Colonic mucosa (tissue), 4 donors: Measurements from ENCODE around the gene ZNF691. TPM values are rescaled to one million over a fixed set of nuclear protein-coding genes. Genes with fewer than 3 reads are reported as not detected.

Source experiments
- DNase-seq: peaks from one replicate; pipeline ENCODE4 v3.0.0-alpha.2; 2020
- H3K27ac ChIP-seq: fragments of 200-600 bp; one replicate; pipeline ENCODE4 v1.8.0; 2021
- H3K27me3 ChIP-seq: fragments of 200-600 bp; one replicate; pipeline ENCODE4 v1.8.0; 2021
- H3K36me3 ChIP-seq: fragments of 200-600 bp; one replicate; pipeline ENCODE4 v1.8.0; 2021
- H3K4me1 ChIP-seq: fragments of 200-600 bp; one replicate; pipeline ENCODE4 v1.8.0; 2021; ENCODE audit warnings: mild to moderate bottlenecking
- H3K4me3 ChIP-seq: fragments of 200-600 bp; one replicate; pipeline ENCODE4 v1.8.0; 2021
- H3K9ac ChIP-seq, 2 donors: one replicate each; pipeline ENCODE4 v1.7.0; 2013; ENCODE audit warnings: control low read depth in 2 of 2, low read depth in 2 of 2, low read length in 2 of 2
- H3K9me3 ChIP-seq: fragments of 200-600 bp; one replicate; pipeline ENCODE4 v1.8.0; 2021
- CTCF ChIP-seq: fragments of 200-600 bp; IDR thresholded peaks from one replicate; pipeline ENCODE4 v1.8.0; 2022; ENCODE audit warnings: antibody characterized with exemption, mild to moderate bottlenecking
- intact Hi-C: fragments of 100-400 bp; cut with DNase I; formaldehyde crosslinking; loops from one replicate; pipeline ENCODE4 v1.14.1; 2022
- total RNA-seq, 2 donors: library from RNA; stranded (reverse); fragmentation: NEBNext Ultra II Directional in 1 of 2; extraction: Animal tissue kit (Norgen Biotek cat#: 25700) in 1 of 2; gene quantifications; one replicate each; pipeline ENCODE4 v1.2.1, GENCODE V29; 2021
- donor health status: healthy.
- donor health status: DM: no; HTN: no; CAD: no.
- donor health status: DM: no; HTN: no; CAD: no.

ZNF691 gene
- 1 to 10 TPM; 5.1 to 6.2 TPM for total RNA-seq

GRCh38 chr1:42846257-42847110 lies at the start of gene ZNF691:
TSS of gene ZNF691 (plus strand) at chr1:42846613. CDS start at chr1:42849659, 3,046 bp downstream.
- peak within 1 kb of the TSS; percentile 66 for H3K27ac ChIP-seq
- DNase-seq, result peak; percentile 93
- H3K4me1 ChIP-seq, result peaks cover 4% of the 10 kb centered on the region
- intact Hi-C loops, result no loop called here
- H3K36me3 ChIP-seq, result no peaks in the 10 kb centered on the region
- H3K4me3 ChIP-seq, result peak within 1 kb of the TSS; percentile 99
- H3K9me3 ChIP-seq, result no peaks in the 10 kb centered on the region
- H3K27me3 ChIP-seq, result no peaks in the 10 kb centered on the region
- H3K9ac ChIP-seq, result peak within 1 kb of the TSS; percentile 80 to 90
- no peak for TF ChIP-seq CTCF

GRCh38 chr1:42797414-42797813 lies 49.0 kb upstream of the ZNF691 start:
- no peak overlapping the region for H3K27ac ChIP-seq
- no peaks in the 10 kb centered on the region for H3K27me3 ChIP-seq
- H3K36me3 ChIP-seq, result no peaks in the 10 kb centered on the region
- H3K9me3 ChIP-seq, result no peaks in the 10 kb centered on the region
- TF ChIP-seq CTCF, result no peak
- DNase-seq, result no peak
- H3K4me1 ChIP-seq, result no peaks in the 10 kb centered on the region
- intact Hi-C loops, result no loop called here
- no peak overlapping the region for H3K9ac ChIP-seq
- no peak overlapping the region for H3K4me3 ChIP-seq

- Histone ChIP-seq H3K4me3 (no peak overlapping the region), H3K27me3 (no peaks in the 10 kb centered on the region), H3K4me1 (no peaks in the 10 kb centered on the region), H3K9me3 (no peaks in the 10 kb centered on the region), H3K9ac (no peak overlapping the region), H3K27ac (no peak overlapping the region), H3K36me3 (no peaks in the 10 kb centered on the region)
- intact Hi-C loops, result no loop called here
- TF ChIP-seq CTCF, result no peak
- no peak for DNase-seq
These were observed 48.4 kb upstream of the ZNF691 start for GRCh38 chr1:42797979-42798378.

- Histone ChIP-seq H3K4me3 (no peak overlapping the region), H3K9me3 (no peaks in the 10 kb centered on the region), H3K9ac (no peak overlapping the region), H3K36me3 (no peaks in the 10 kb centered on the region), H3K27me3 (no peaks in the 10 kb centered on the region), H3K27ac (no peak overlapping the region), H3K4me1 (no peaks in the 10 kb centered on the region)
- intact Hi-C loops, result no loop called here
- TF ChIP-seq CTCF, result no peak
- DNase-seq, result no peak
These were observed 44.5 kb upstream of the ZNF691 start for GRCh38 chr1:42801832-42802473.

- Histone ChIP-seq H3K27ac (no peak overlapping the region), H3K9me3 (no peaks in the 10 kb centered on the region), H3K36me3 (no peaks in the 10 kb centered on the region), H3K27me3 (no peaks in the 10 kb centered on the region), H3K9ac (no peak overlapping the region), H3K4me3 (no peak overlapping the region), H3K4me1 (no peaks in the 10 kb centered on the region)
- no peak for TF ChIP-seq CTCF
- no peak for DNase-seq
- intact Hi-C loops, result no loop called here
These were observed 40.2 kb upstream of the ZNF691 start for GRCh38 chr1:42806171-42806570.
